Measurements from ENCODE around the gene SLC66A2.

Gene SLC66A2

GRCh38 chr18:79864006-79864725 lies 87.3 kb downstream of the SLC66A2 start:
- Histone ChIP-seq H3K56ac (ENCODE audit: low read length) (no peak overlapping the region), H3K27me3 (ENCODE audit: insufficient read depth, low read length, poor library complexity) (no peaks in the 10 kb centered on the region), H3K18ac (ENCODE audit: low read length) (no peak overlapping the region), H2BK5ac (ENCODE audit: low read length) (no peak overlapping the region), H4K8ac (ENCODE audit: low read depth, low read length) (no peak overlapping the region), H3K23ac (ENCODE audit: low read length) (no peak overlapping the region), H2BK120ac (ENCODE audit: low read depth, low read length) (no peak overlapping the region), H3K27ac (ENCODE audit: low read depth, low read length) (no peak overlapping the region), H4K5ac (ENCODE audit: low read length) (no peak overlapping the region), H3K4me3 (ENCODE audit: low read length) (no peak overlapping the region), H3K36me3 (ENCODE audit: control insufficient read depth, insufficient read depth, low read length) (no peaks in the 10 kb centered on the region), H3K79me1 (ENCODE audit: low read length) (no peaks in the 10 kb centered on the region), H3K4ac (ENCODE audit: low read depth, low read length) (no peak overlapping the region), H3K4me2 (ENCODE audit: low read length) (no peak overlapping the region), H3K4me1 (ENCODE audit: control insufficient read depth, low read depth, low read length) (no peaks in the 10 kb centered on the region), H3K79me2 (ENCODE audit: control insufficient read depth, insufficient read depth, low read length) (no peaks in the 10 kb centered on the region), H3K9ac (ENCODE audit: low read length) (no peak overlapping the region), H2AK5ac (ENCODE audit: low read length) (no peak overlapping the region), H2BK15ac (replicated peaks; ENCODE audit: low read depth) (no peak overlapping the region)
- WGBS (ENCODE audit: extremely low coverage, insufficient coverage, low lambda C conversion rate): no CpG with 5 or more reads among the region's 74 CpGs
- no peak for DNase-seq

- no peak overlapping the region for H4K8ac ChIP-seq (ENCODE audit: low read depth, low read length)
- H3K27me3 ChIP-seq (ENCODE audit: insufficient read depth, low read length, poor library complexity): no peaks in the 10 kb centered on the region
- H2BK5ac ChIP-seq (ENCODE audit: low read length): no peak overlapping the region
- H3K36me3 ChIP-seq (ENCODE audit: control insufficient read depth, insufficient read depth, low read length): no peaks in the 10 kb centered on the region
- H3K79me1 ChIP-seq (ENCODE audit: low read length): no peaks in the 10 kb centered on the region
- H3K56ac ChIP-seq (ENCODE audit: low read length): no peak overlapping the region
- no peak overlapping the region for H3K4ac ChIP-seq (ENCODE audit: low read depth, low read length)
- H3K79me2 ChIP-seq (ENCODE audit: control insufficient read depth, insufficient read depth, low read length): no peaks in the 10 kb centered on the region
- no peak overlapping the region for H3K4me3 ChIP-seq (ENCODE audit: low read length)
- WGBS (ENCODE audit: extremely low coverage, insufficient coverage, low lambda C conversion rate): no CpG with 5 or more reads among the region's 102 CpGs
- no peak overlapping the region for H4K5ac ChIP-seq (ENCODE audit: low read length)
- no peak overlapping the region for H2AK5ac ChIP-seq (ENCODE audit: low read length)
- H2BK120ac ChIP-seq (ENCODE audit: low read depth, low read length): no peak overlapping the region
- H3K18ac ChIP-seq (ENCODE audit: low read length): no peak overlapping the region
- no peak for DNase-seq
- no peak overlapping the region for H2BK15ac ChIP-seq (replicated peaks; ENCODE audit: low read depth)
- no peaks in the 10 kb centered on the region for H3K4me1 ChIP-seq (ENCODE audit: control insufficient read depth, low read depth, low read length)
- no peak overlapping the region for H3K23ac ChIP-seq (ENCODE audit: low read length)
- H3K27ac ChIP-seq (ENCODE audit: low read depth, low read length): no peak overlapping the region
- H3K4me2 ChIP-seq (ENCODE audit: low read length): no peak overlapping the region
- H3K9ac ChIP-seq (ENCODE audit: low read length): no peak overlapping the region
Measured at GRCh38 chr18:79863161-79864005, 88.1 kb downstream of the SLC66A2 start.

GRCh38 chr18:79862562-79862961 lies 88.9 kb downstream of the SLC66A2 start:
- no peaks in the 10 kb centered on the region for H3K27me3 ChIP-seq (ENCODE audit: insufficient read depth, low read length, poor library complexity)
- no peak overlapping the region for H3K23ac ChIP-seq (ENCODE audit: low read length)
- H4K8ac ChIP-seq (ENCODE audit: low read depth, low read length): no peak overlapping the region
- no peak overlapping the region for H3K4me2 ChIP-seq (ENCODE audit: low read length)
- no CpG with 5 or more reads among the region's 15 CpGs for WGBS (ENCODE audit: extremely low coverage, insufficient coverage, low lambda C conversion rate)
- no peaks in the 10 kb centered on the region for H3K79me1 ChIP-seq (ENCODE audit: low read length)
- no peak overlapping the region for H2BK120ac ChIP-seq (ENCODE audit: low read depth, low read length)
- H3K56ac ChIP-seq (ENCODE audit: low read length): no peak overlapping the region
- H2BK5ac ChIP-seq (ENCODE audit: low read length): no peak overlapping the region
- H3K18ac ChIP-seq (ENCODE audit: low read length): no peak overlapping the region
- H3K36me3 ChIP-seq (ENCODE audit: control insufficient read depth, insufficient read depth, low read length): no peaks in the 10 kb centered on the region
- no peak overlapping the region for H2BK15ac ChIP-seq (replicated peaks; ENCODE audit: low read depth)
- no peak overlapping the region for H3K27ac ChIP-seq (ENCODE audit: low read depth, low read length)
- no peak overlapping the region for H3K4ac ChIP-seq (ENCODE audit: low read depth, low read length)
- no peak overlapping the region for H3K4me3 ChIP-seq (ENCODE audit: low read length)
- H2AK5ac ChIP-seq (ENCODE audit: low read length): no peak overlapping the region
- no peaks in the 10 kb centered on the region for H3K4me1 ChIP-seq (ENCODE audit: control insufficient read depth, low read depth, low read length)
- H4K5ac ChIP-seq (ENCODE audit: low read length): no peak overlapping the region
- DNase-seq: no peak
- no peak overlapping the region for H3K9ac ChIP-seq (ENCODE audit: low read length)
- H3K79me2 ChIP-seq (ENCODE audit: control insufficient read depth, insufficient read depth, low read length): no peaks in the 10 kb centered on the region

GRCh38 chr18:79861687-79862086 lies 89.8 kb downstream of the SLC66A2 start:
- Histone ChIP-seq H2AK5ac (ENCODE audit: low read length) (no peak overlapping the region), H3K4me1 (ENCODE audit: control insufficient read depth, low read depth, low read length) (no peaks in the 10 kb centered on the region), H4K5ac (ENCODE audit: low read length) (no peak overlapping the region), H3K4me2 (ENCODE audit: low read length) (no peak overlapping the region), H3K9ac (ENCODE audit: low read length) (no peak overlapping the region), H3K4me3 (ENCODE audit: low read length) (no peak overlapping the region), H3K56ac (ENCODE audit: low read length) (no peak overlapping the region), H3K36me3 (ENCODE audit: control insufficient read depth, insufficient read depth, low read length) (no peaks in the 10 kb centered on the region), H2BK120ac (ENCODE audit: low read depth, low read length) (no peak overlapping the region), H3K27ac (ENCODE audit: low read depth, low read length) (no peak overlapping the region), H3K4ac (ENCODE audit: low read depth, low read length) (no peak overlapping the region), H3K79me2 (ENCODE audit: control insufficient read depth, insufficient read depth, low read length) (no peaks in the 10 kb centered on the region), H4K8ac (ENCODE audit: low read depth, low read length) (no peak overlapping the region), H3K27me3 (ENCODE audit: insufficient read depth, low read length, poor library complexity) (no peaks in the 10 kb centered on the region), H2BK15ac (replicated peaks; ENCODE audit: low read depth) (no peak overlapping the region), H3K79me1 (ENCODE audit: low read length) (no peaks in the 10 kb centered on the region), H3K23ac (ENCODE audit: low read length) (no peak overlapping the region), H3K18ac (ENCODE audit: low read length) (no peak overlapping the region), H2BK5ac (ENCODE audit: low read length) (no peak overlapping the region)
- WGBS (ENCODE audit: extremely low coverage, insufficient coverage, low lambda C conversion rate): no CpG with 5 or more reads among the region's 2 CpGs
- DNase-seq: no peak

GRCh38 chr18:79859314-79859713 lies 92.1 kb downstream of the SLC66A2 start:
- H3K4ac ChIP-seq (ENCODE audit: low read depth, low read length): no peak overlapping the region
- H3K36me3 ChIP-seq (ENCODE audit: control insufficient read depth, insufficient read depth, low read length): no peaks in the 10 kb centered on the region
- H2BK120ac ChIP-seq (ENCODE audit: low read depth, low read length): no peak overlapping the region
- H3K4me2 ChIP-seq (ENCODE audit: low read length): no peak overlapping the region
- H2BK5ac ChIP-seq (ENCODE audit: low read length): no peak overlapping the region
- no peak overlapping the region for H4K5ac ChIP-seq (ENCODE audit: low read length)
- no peaks in the 10 kb centered on the region for H3K79me1 ChIP-seq (ENCODE audit: low read length)
- no peak overlapping the region for H4K8ac ChIP-seq (ENCODE audit: low read depth, low read length)
- no CpG with 5 or more reads among the region's 7 CpGs for WGBS (ENCODE audit: extremely low coverage, insufficient coverage, low lambda C conversion rate)
- no peak overlapping the region for H3K9ac ChIP-seq (ENCODE audit: low read length)
- H3K4me1 ChIP-seq (ENCODE audit: control insufficient read depth, low read depth, low read length): no peaks in the 10 kb centered on the region
- no peaks in the 10 kb centered on the region for H3K27me3 ChIP-seq (ENCODE audit: insufficient read depth, low read length, poor library complexity)
- no peak overlapping the region for H2BK15ac ChIP-seq (replicated peaks; ENCODE audit: low read depth)
- no peak overlapping the region for H3K4me3 ChIP-seq (ENCODE audit: low read length)
- no peak overlapping the region for H3K27ac ChIP-seq (ENCODE audit: low read depth, low read length)
- no peak overlapping the region for H3K23ac ChIP-seq (ENCODE audit: low read length)
- no peak overlapping the region for H2AK5ac ChIP-seq (ENCODE audit: low read length)
- H3K79me2 ChIP-seq (ENCODE audit: control insufficient read depth, insufficient read depth, low read length): no peaks in the 10 kb centered on the region
- no peak overlapping the region for H3K18ac ChIP-seq (ENCODE audit: low read length)
- no peak overlapping the region for H3K56ac ChIP-seq (ENCODE audit: low read length)
- DNase-seq: no peak

Measured in mesendoderm (in vitro differentiated cells).